ENCODE data around the gene SERP2.

DNA sequence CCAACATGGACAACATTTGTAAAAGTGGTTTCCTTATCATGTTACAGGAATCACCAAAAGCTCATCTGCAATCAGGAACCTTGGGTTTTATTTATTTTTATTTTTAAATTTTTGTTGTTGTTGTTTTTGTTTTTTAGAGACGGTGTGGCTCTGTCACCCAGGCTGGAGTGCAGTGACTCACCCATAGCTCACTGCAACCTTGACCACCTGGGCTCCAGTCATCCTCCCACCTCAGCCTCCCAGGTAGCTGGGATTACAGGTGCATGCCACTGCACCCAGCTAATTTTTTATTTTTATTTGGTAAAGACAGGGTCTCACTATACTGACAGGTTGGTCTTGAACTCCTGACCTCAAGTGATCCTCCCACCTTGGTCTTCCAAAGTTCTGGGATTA lies 13.6 kb upstream of the SERP2 start:
- TF ChIP-seq, protein P1, sequence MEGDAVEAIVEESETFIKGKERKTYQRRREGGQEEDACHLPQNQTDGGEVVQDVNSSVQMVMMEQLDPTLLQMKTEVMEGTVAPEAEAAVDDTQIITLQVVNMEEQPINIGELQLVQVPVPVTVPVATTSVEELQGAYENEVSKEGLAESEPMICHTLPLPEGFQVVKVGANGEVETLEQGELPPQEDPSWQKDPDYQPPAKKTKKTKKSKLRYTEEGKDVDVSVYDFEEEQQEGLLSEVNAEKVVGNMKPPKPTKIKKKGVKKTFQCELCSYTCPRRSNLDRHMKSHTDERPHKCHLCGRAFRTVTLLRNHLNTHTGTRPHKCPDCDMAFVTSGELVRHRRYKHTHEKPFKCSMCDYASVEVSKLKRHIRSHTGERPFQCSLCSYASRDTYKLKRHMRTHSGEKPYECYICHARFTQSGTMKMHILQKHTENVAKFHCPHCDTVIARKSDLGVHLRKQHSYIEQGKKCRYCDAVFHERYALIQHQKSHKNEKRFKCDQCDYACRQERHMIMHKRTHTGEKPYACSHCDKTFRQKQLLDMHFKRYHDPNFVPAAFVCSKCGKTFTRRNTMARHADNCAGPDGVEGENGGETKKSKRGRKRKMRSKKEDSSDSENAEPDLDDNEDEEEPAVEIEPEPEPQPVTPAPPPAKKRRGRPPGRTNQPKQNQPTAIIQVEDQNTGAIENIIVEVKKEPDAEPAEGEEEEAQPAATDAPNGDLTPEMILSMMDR (IDR thresholded peaks at IDR 0.05; ENCODE audit: extremely low read depth in 1 of 2, insufficient read depth in 1 of 2, low read depth in 1 of 2, low read length in 2 of 2): no peak
- TF ChIP-seq JUN (IDR thresholded peaks at IDR 0.05; ENCODE audit: borderline replicate concordance, insufficient read depth, insufficient read length, low read depth) (no peak), POLR2A (IDR thresholded peaks at IDR 0.05; ENCODE audit: low read depth, low read length) (no peak), EZH2 (IDR thresholded peaks at IDR 0.05; ENCODE audit: borderline replicate concordance, low read depth, low read length, severe bottlenecking) (no peak)

Measured in endothelial cell of umbilical vein (primary cell).